ENCODE data around the gene SDCCAG8.

The SDCCAG8 gene

DNA sequence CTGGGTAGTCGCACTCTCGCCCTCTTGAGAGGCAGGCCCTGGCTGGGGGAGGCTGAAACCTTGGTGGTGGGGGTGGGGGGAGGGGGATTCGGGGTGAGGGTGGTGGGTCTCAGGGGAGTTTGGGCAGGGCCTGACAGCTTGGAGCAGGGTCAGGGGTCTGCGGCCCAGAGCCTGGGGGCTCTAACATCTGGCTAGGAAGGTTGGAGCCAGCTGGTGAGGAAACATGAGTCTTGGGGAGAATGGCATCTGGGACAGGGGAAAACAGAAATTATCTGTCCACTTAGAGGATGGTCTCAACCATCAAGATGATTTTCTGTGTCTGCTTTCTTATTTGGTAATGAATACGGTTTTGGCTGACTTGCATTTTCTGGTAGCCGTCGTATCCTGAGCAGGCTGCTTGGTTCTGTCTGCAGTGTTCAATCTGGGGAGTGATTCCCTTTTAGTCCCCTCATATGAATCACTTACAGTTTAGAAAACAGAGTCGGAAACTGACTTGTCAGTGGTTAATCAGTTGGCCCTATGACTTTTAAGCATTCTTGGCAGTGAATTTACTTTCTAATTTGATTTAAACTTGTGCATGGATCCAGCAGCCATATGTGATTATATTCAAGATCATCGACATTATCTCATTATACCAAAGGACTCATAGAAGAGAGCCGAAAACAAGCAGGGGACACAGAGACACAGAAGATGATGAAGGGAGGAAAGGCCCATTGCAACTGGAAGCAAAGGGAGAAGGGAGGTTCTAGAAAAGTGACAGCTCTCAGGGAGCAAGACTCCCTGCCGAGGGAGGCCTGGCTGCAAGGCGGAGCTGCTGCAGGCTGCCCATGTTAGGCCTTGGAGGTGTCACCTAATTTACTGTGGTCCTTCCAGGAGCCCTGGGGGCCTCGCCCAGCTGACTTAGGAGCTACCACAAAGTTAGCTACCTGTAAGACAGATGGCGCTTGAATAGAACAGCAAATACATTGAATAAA is 237.6 kb downstream of the SDCCAG8 start:
- no peak for DNase-seq

DNA sequence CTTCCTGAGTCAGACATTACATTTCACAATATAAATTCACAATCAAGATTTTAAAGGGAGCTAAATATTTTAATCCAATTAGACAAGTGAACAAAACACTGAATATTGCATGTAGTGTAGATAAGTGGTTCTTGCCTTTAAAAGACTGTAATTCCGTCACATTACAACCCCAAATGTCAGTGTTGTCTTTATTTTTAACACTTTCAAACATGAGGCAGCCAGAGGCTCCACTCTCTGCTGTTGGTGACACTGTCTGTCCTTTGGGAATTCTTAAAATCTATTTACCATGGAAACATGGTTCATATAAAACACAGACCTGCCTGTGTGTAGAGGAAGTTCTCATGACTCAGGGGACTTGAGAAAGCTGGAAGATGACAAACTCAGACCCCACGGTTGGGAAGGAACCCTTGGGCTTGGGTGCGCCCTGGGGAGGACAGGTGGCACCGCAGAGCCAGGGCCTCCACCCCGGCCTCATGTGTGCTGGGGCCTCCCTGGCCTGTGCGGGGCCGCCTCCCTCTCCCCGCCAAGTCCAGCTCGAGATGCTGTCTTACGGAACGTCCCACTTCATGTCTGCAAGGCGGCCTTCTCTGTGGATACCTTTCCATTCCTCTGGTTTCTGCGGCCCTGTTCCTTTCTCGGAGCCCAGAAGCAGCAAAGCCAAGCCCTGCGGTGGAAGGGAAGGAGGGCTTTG is 239.0 kb downstream of the SDCCAG8 start:
- DNase-seq: no peak

DNA sequence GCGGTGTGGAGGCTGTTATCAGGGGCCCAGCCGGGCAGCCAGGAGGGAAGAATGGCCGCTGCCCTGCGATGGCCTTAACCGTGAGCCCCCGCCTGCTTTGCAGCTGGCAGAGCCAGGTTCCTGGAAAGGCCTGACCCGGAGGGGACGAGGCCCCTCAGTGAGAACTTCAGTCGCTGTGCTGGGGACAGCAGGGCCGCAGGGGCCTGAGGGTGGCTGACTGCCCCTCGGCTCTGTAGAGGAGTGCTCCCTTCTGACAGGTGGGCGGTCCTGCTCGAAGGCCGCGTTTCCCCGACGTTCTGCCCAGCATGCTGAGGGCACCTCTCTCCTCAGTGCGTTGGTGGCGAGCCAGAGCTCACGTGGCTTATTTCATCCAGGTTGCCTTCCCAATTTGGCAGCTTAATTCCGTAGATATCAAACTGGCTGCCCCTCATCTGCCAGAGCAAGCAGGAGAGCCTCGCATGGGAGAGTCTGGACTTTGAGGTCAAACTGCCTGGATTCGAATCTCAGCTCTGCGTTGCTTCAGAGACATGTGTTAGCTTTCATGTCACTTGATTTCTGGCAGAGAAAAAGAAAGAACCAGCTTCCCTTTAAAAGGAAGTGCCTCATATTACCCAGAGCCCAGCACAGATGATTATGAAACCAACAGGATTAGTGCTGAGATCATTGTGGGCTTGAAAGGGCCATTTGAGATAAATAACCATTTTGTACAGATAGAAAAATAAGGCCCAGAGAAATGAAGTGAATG is 239.8 kb downstream of the SDCCAG8 start:
- no peak for DNase-seq

DNA sequence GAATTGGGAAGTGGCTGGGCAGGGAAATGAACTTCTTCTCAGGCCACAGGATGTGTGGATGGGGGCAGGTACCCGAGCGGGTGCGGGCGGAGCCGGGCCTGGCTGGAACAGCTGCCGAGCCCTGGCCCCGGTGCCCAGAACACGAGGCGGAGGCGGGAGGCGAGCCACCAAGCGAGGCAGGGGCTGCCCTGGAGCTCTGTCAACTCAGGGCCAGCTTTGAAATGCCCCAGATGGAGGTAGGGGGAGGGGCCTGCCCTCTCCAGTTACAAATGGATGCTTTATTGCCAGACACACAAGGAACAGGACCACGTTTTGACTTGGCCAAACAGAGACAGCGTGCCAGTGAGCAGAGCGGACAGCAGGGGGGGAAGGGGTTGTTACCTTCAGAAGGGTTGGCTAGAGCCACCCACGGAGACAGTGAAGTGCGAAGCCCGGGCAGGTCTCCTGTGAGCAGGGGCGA is 240.4 kb downstream of the SDCCAG8 start:
- DNase-seq: peak; percentile 6

DNA sequence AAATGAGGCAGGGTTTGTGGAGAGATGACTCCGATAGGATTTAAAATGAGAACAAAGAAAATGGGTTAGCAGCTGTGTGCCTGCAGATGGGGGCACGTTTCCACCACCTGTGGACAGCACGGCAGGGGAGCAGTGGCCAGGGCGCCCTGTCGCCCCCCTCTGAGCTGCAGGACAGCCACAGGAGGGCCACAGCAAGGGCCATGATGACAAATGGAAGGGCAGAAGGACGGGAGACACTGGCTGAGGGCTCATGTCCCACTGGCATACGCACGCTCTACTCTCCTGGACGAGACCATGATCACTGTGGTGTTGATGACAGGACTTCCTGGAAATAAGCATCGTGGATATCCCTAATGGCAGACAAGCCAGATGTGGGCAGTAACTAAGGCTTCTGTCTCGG is 241.0 kb downstream of the SDCCAG8 start:
- DNase-seq: no peak

DNA sequence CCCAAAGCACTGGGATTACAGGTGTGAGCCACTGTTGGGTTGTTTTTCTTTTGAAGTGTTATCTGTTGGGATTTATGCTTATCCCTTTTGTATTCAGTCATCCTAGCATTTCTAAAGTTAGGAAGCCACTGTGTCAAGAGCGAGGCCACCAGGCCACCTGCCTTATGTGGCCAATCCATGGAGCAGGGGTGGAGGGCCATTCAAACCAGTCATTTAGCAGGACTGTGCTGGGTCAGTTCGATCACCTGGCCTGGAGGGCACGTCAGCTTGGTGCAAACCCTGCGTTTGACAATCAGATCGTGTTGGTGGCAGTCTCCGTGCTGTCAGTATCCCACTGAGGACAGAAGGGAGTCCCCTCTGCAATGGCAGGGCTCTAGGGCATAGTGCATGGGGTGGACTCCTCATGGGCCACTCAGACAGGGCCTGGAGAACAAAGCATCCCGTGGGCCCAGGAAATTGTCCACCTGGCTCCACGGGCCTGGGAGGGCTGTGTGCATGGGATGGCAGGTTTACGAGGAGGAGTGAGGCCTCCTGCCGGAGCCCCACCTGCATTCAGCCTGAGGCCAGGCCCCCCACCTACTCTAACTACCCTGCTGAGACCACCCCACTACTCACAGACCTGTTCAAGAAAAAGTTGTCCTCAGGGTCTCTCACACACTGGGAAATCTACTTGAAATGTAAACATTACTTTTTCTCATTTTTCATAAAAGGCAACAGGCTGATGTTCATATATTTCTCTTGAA is 242.3 kb downstream of the SDCCAG8 start:
- DNase-seq: no peak

DNA sequence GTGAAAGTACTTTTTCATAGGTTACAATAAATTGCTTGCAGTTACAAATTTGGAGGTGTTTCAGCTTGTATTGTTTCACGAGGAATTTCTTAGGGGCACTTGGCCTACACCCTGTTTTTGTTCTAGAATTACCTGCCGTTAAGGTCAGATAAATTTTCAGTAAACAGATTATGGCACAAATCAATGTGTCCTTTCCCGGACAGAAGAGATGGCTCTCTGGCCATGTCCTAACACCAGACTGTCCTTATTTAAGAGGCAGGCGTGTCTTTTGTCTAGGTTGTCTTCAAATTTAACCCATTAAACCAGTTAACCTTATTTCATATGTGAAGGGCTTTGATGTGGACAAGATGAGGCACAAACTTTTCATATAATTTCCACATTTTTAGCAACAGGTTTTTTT is 243.4 kb downstream of the SDCCAG8 start:
- DNase-seq: no peak

DNA sequence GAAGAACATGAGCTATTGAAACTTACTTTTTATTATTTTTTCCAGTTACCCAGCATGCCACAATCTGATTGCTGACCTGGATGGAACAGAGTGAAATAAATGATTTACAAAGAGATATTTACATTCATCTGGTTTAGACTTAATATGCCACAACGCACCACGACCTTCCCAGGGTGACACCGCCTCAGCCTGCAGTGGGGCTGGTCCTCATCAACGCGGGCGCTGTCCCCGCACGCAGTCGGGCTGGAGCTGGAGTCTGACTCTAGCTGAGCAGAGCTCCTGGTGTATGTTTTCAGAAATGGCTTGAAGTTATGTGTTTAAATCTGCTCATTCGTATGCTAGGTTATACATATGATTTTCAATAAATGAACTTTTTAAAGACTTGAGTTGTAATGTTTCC is 243.9 kb downstream of the SDCCAG8 start:
- no peak for DNase-seq

DNA sequence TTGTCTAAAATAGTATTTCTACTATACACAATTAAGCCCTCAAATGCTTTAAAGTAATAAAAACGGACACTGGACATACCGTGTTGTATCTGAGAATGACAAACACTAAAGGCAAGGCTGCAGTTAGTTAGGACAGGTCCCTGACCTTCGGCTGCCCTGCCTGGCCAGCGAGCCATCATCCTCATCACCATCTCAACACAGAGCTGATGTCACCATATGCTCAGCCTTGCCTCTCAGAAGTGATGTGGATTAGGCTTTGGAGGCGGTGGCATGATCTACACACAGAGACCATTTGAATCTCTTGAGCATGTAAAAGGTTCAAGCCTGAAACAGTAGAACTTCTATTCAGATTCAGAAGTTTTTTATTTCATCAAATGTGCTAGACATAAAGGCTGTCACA is 244.7 kb downstream of the SDCCAG8 start:
- DNase-seq: no peak

DNA sequence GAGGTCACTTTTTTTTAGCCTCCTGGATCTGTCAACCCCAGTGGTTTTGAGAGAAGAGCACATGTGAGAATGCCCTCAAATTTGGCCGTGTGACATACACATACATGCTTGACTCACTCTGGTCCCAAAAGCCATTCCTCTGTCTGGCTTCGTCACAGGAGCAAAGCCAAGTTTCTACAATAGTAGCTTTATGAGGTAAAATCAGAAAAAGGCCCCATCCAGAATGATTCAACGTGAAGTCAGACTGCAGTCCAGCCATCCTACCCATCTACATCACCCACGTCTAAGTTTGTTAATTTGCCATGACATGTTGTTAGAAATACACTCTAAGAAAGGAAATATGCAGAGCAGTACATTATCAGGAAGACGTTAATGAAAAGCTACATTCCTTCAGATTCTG is 245.2 kb downstream of the SDCCAG8 start:
- no peak for DNase-seq

DNA sequence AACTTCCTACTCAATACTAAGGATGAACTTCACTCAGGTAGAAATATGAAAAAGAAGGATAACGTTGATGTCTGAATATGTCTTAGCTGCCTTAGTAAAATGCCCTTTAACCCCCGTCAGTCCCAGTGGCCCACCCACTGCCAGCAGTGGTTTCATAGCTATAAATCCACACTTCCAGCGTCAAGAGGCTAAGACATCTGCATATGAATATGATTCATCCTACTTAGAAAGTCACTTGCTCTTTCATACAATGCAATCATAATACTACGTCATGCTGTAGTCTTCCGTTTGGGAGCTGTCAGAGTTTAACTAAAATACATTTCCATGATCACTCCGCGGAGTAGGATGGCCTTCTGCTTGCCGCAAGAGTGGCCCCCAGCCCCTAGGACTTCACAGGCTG is 247.3 kb downstream of the SDCCAG8 start:
- no peak for DNase-seq

DNA sequence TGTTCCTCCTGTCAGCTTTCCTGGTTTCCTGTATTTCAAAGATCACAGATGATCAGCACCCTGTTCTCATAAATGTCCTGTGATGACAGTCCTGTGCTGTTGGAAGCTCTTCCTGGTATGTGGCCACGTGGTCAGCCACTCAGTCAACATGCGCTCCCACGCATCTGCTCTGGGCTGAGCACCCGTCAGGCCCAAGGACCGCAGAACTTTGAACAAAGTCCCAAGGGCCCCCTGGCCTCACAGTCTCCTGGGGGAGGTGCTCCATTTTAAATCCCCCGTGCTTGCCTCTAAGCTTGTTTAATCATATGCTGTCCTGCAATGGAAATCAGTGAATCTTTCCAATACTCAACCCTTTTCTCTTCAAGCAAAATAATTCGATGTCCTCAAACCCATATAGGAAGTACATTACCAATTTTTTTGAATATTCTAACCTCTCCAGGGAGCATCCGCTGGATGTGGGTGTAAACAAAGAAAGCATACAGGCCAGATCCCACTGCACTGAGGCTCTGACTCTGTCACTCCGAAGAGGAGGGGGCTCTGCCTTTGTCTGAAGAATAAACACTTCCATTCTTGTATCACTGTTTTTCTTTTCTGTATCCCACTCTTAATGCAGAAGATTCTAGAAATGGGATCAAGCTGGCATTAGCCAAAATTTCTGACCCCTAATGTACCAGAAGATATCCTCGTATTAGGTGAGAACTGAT is 250.3 kb downstream of the SDCCAG8 start:
- no peak for DNase-seq

DNA sequence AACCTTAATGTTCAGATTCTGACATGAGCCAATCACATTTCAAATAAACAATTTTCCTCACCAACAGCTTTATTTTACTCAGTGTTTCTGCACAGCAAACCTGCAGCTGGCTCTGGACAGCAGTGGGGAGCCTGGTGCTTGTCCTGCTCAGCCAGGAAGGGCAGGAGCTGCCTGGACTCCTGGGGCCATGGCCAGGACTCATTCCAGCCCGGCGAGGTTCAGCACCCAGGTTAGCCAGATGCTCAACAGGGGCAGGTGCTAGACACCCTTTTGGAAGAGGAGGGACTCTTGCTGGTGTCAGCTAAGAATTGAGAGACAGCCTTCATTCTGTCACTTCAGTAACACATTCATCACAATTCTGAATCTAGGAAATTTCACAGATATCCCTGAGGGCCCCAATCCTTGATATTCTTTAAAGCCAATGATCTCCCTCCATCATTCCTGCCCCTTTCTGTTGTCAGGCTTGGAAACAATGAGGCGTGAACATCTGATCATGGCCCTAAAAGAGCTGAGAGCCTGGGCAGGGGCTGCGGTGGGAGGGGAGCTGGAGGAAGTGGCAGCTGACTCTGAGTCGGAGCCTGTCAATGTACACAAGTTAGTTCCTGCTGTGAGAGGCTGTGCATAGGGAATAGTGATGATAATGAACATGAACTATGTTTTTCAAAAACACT is 251.3 kb downstream of the SDCCAG8 start:
- no peak for DNase-seq

DNA sequence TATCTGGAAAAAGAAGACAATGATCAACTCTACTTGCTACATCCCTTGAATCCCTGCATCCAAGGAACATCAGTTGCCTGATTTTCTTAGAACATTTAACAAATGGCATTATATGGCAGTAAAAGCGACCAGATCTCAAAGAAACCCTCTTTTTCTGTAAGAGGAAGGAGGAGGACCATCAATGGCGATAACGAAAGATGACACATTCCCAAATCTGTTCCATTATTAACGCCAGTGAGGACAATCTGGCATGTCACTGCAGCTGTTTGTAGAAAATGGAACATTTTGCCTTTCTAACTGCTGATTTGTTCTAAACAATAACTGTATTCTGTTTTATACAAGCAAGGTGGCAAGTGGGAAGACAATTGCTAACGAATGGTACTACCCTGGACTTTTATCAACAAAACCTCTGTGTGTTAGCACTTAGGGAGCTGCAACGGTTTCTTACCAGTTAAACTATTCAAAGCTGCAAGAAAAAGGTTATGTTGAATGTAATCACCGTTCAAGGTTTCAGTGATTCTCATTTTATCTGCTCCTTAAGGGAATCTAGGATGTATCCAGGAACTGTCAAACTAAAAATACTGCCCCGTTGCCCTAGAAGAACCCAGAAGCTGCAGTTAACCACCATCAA is 251.9 kb downstream of the SDCCAG8 start:
- DNase-seq: no peak

DNA sequence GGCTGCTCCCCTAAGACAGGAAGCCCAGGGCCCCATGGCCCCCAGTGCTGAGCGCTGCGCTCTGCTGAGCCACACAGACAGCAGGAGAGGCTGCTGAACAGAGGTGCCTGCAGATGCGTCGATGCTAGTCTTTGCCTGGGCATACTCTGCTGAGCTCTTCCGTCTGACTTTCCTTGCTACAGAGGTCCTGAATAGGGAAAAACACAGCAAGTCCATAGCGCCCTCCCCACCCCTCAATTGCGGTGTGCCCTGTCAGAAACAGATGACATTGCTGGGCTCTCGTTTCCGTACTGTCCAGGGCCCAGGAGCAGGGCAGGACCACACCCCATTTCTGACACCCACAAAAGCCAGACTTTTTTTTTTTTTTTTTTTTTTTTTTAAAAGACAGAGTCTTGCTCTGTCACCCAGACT is 252.5 kb downstream of the SDCCAG8 start:
- DNase-seq: no peak

DNA sequence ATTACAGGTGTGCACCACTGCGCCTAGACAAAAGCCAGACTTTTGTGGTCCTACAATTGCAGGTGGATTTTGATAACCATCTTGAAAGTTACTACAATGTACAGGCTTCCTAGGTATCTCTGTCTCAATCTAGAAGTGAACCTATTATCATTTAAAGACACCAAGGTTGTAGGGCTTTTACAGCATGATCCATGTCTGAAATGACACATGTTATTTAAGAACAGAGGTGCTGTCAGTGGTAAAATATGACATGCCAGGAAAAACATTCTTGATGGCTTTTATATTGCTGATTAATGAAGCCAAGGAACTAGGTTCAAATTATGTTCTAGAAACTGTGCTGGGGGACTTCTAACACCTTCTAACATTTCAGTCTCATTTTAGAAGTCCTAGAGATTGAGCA is 253.1 kb downstream of the SDCCAG8 start:
- DNase-seq: no peak

DNA sequence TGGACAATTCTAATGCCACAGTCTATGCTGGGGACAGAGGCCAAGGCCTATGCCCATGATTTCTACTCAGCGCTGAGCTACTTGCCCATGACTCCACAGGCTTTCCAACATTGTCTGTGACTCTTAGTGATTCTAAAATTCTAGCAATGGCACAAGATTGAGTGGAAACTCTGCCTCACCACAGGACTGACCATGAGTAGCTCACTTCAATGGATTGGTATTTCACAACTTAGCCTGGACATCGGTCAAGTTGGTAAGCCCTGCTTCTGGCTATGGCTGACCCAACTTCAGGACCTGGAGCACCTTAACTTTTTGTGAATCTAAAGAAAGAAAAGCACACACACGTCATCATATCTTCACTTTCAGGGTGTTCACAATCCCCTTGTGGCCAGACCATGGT is 255.1 kb downstream of the SDCCAG8 start:
- no peak for DNase-seq

DNA sequence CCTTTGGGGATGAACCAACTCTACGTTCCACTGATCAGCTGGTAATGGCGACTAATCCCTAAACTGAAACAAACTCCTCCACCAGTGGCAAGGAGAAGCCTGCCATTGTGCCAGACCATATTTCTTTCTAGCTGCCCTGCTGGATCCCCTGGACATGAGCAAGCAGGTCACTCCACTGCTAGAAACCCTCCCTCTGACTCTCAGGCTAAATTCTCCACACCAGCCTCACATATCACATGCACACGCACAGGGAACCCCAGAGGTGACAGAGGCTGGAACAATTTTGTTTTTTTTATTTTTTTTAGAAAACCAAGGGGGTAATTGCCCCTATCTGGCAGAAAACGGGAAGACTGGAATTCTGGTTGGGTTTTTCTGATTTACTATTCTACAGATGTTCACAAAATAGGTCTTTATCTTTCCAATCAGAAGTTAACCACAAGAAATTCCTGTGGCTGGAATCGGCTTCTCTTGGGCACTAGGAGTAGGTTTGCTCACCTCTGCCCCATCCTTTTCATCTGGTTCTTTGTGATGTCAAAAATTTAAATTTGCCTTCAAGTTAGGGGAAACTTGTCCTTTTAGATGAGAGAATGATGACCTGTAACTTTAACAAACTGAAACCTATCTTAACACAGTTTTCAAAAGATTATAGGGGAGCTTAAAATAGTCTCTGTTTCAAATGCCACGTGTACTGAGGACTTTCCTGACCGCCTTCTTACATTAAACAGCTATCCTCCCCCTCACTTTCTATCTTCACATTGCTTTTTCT is 258.1 kb downstream of the SDCCAG8 start:
- DNase-seq: no peak

DNA sequence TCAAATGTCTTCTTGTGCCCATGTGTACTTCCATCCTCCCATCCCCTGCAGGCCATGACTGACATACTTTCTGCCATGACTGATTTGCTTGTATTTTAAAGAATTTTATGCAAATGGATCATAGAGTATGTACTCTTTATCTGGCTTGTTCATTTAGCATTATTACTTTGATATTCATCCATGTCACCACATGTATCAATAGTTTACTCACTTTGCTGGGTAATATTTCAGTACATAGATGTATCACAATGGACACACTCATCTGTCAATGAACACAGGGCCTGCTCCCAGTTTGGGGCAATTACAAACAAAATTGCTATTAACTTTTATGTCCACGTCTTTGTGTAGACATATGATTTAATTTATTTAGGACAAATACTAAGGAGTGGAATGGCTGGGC is 259.1 kb downstream of the SDCCAG8 start:
- DNase-seq: no peak

DNA sequence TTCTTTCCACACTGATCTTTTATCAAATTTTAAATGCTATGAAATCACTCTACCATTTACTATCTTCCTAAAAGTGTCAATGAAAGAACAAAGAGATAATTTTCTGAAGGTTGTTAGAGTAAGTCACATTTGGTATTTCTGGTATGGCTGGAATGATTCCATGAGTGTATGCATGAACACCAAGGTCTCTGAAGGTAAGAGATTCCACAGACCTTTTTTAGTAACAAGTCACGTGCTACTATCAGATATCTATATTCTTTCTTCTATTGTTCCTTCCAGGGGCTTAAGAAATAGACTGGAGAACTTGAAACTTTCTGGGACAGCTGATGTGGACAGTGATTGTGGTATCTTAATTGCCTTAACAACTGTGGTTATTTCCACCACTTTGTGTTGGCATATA is 265.0 kb downstream of the SDCCAG8 start:
- DNase-seq: no peak
